DOHH2 (cell line): ENCODE data around the gene ABCB6.

Experiments used
- H3F3A ChIP-seq: fragments of 200-600 bp; sonication (generic), shearing (Covaris generic); 2 replicates; pipeline ENCODE4 v1.6.0; 2016; ENCODE audit warnings: antibody characterized with exemption, mild to moderate bottlenecking; ENCODE audit not compliant: control insufficient read depth, insufficient read depth
- H3K27ac ChIP-seq: fragments of 200-600 bp; sonication (generic); 2 replicates; pipeline ENCODE4 v1.5.1; 2014; ENCODE audit warnings: low read depth, mild to moderate bottlenecking, low read length, moderate library complexity
- H3K27me3 ChIP-seq: fragments of 200-600 bp; sonication (generic); 2 replicates; pipeline ENCODE4 v1.6.1; 2014; ENCODE audit warnings: mild to moderate bottlenecking, low read length, mixed read lengths; ENCODE audit not compliant: control insufficient read depth
- H3K36me3 ChIP-seq: fragments of 200-600 bp; sonication (generic); 2 replicates; pipeline ENCODE4 v1.6.1; 2014; ENCODE audit warnings: mild to moderate bottlenecking, low read length, moderate library complexity, mixed read lengths; ENCODE audit not compliant: control insufficient read depth
- H3K4me1 ChIP-seq: fragments of 200-600 bp; sonication (generic); 2 replicates; pipeline ENCODE4 v1.6.1; 2014; ENCODE audit warnings: mild to moderate bottlenecking, low read length, mixed read lengths; ENCODE audit not compliant: control insufficient read depth
- H3K4me2 ChIP-seq: fragments of 200-600 bp; sonication (generic); 2 replicates; pipeline ENCODE4 v1.6.0; 2014; ENCODE audit warnings: mild to moderate bottlenecking, low read length, moderate library complexity
- H3K4me3 ChIP-seq: fragments of 200-600 bp; sonication (generic); 2 replicates; pipeline ENCODE4 v1.5.1; 2014; ENCODE audit warnings: mild to moderate bottlenecking, low read length, mixed read lengths
- H3K79me2 ChIP-seq: fragments of 200-600 bp; sonication (generic); 2 replicates; pipeline ENCODE4 v1.6.1; 2014; ENCODE audit warnings: mild to moderate bottlenecking, low read length, mixed read lengths; ENCODE audit not compliant: control insufficient read depth
- H3K9me2 ChIP-seq: fragments of 200-600 bp; sonication (generic); replicated peaks from 2 replicates; pipeline ENCODE4 v1.6.1; 2014; ENCODE audit warnings: mild to moderate bottlenecking, low read length, mixed read lengths; ENCODE audit not compliant: control insufficient read depth
- H3K9me3 ChIP-seq: fragments of 200-600 bp; sonication (generic); 2 replicates; pipeline ENCODE4 v1.6.1; 2014; ENCODE audit warnings: antibody characterized with exemption, low read length, mixed read lengths; ENCODE audit not compliant: control insufficient read depth, insufficient read depth
- H4K20me1 ChIP-seq: fragments of 200-600 bp; sonication (generic); 2 replicates; pipeline ENCODE4 v1.6.0; 2014; ENCODE audit warnings: low read depth, mild to moderate bottlenecking, antibody characterized with exemption, low read length, moderate library complexity; ENCODE audit not compliant: control insufficient read depth, insufficient read depth
- CTCF ChIP-seq: fragments of 200-600 bp; sonication (generic); IDR thresholded peaks from one replicate; pipeline ENCODE4 v1.5.1; 2014; ENCODE audit warnings: antibody characterized with exemption, mild to moderate bottlenecking, low read depth, low read length; ENCODE audit not compliant: poor library complexity, severe bottlenecking
- EZH2phosphoT487 ChIP-seq: fragments of 200-600 bp; sonication (generic); IDR thresholded peaks from 2 replicates; pipeline ENCODE4 v1.6.1; 2017; ENCODE audit warnings: borderline replicate concordance, mild to moderate bottlenecking, antibody characterized with exemption, low read length, moderate library complexity, mixed read lengths

ABCB6 gene

GRCh38 chr2:219182331-219183150 lies 36.2 kb downstream of the ABCB6 start:
- Histone ChIP-seq H3K4me2 (no peak overlapping the region), H3F3A (peaks cover 7% of the 10 kb centered on the region), H3K79me2 (peaks cover 24% of the 10 kb centered on the region), H3K27ac (no peak overlapping the region), H3K4me1 (peaks cover 14% of the 10 kb centered on the region), H3K27me3 (no peaks in the 10 kb centered on the region), H3K36me3 (peaks cover 65% of the 10 kb centered on the region), H4K20me1 (0 out of 2 replicates have a peak, but pooled peaks cover 5% of the 10 kb centered on the region), H3K9me3 (no peaks in the 10 kb centered on the region), H3K4me3 (no peak overlapping the region), H3K9me2 (no peaks in the 10 kb centered on the region)
- TF ChIP-seq CTCF (no peak), EZH2phosphoT487 (no peak)

GRCh38 chr2:219181531-219181930 lies 37.2 kb downstream of the ABCB6 start:
- H3K4me2 ChIP-seq = no peak overlapping the region
- TF ChIP-seq CTCF = no peak
- no peak for TF ChIP-seq EZH2phosphoT487
- H3K27me3 ChIP-seq = no peaks in the 10 kb centered on the region
- H3F3A ChIP-seq = peaks cover 15% of the 10 kb centered on the region
- peaks cover 69% of the 10 kb centered on the region for H3K36me3 ChIP-seq
- H3K9me2 ChIP-seq = no peaks in the 10 kb centered on the region
- H4K20me1 ChIP-seq = 0 out of 2 replicates have a peak, but pooled peaks cover 5% of the 10 kb centered on the region
- no peak overlapping the region for H3K4me3 ChIP-seq
- H3K4me1 ChIP-seq = peaks cover 20% of the 10 kb centered on the region
- H3K27ac ChIP-seq = no peak overlapping the region
- H3K79me2 ChIP-seq = peaks cover 27% of the 10 kb centered on the region
- H3K9me3 ChIP-seq = no peaks in the 10 kb centered on the region

- Histone ChIP-seq H3K27me3 (no peaks in the 10 kb centered on the region), H3K4me1 (peaks cover 22% of the 10 kb centered on the region), H3K27ac (no peak overlapping the region), H3K4me3 (no peak overlapping the region), H3K9me3 (no peaks in the 10 kb centered on the region), H3K36me3 (peaks cover 71% of the 10 kb centered on the region), H3K9me2 (no peaks in the 10 kb centered on the region), H3K79me2 (peaks cover 33% of the 10 kb centered on the region), H3F3A (peaks cover 16% of the 10 kb centered on the region), H3K4me2 (no peak overlapping the region), H4K20me1 (0 out of 2 replicates have a peak, but pooled peaks cover 5% of the 10 kb centered on the region)
- TF ChIP-seq CTCF (no peak), EZH2phosphoT487 (no peak)
These were observed 37.8 kb downstream of the ABCB6 start for GRCh38 chr2:219180961-219181360.
